ENCODE data around the gene SFT2D3.

Gene SFT2D3

DNA sequence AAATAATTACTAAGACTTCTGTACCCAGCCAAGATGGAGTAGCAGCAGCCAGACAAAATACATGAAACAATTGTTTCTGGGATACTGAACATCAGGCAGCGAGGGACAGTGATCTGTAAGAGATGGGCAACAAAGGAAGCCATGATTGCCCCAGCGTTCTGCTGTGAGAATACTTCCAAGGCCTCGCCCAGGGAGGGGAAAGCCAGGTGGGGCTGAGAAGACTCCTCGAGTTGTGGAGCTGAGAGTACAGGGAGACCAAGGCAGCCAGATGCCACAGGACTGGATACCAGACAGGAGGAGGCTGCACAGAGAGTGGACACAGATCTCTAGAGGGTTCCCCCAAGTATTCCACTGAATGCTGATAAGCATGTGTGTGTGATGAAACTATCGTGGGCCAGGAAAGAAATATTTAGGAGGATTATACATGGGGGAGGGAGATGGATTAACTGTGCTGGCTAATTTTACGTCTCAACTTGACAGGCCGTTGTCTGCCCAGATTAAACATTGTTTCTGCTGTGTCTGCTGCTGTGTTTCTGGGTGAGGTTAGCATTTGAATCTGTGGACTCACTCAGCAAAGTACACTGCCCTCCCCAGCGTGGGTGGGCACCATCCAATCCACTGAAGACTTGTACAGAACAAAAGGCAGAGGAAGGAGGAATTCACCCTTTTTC is 15.8 kb upstream of the SFT2D3 start:
- ATAC-seq: no peak
- Mint-ChIP-seq H3K4me1 (no peaks in the 10 kb centered on the region), H3K27me3 (peaks cover 2% of the 10 kb centered on the region), H3K36me3 (ENCODE audit: low read depth) (no peaks in the 10 kb centered on the region), H3K4me3 (no peak overlapping the region), H3K27ac (no peak overlapping the region), H3K9me3 (peaks cover 14% of the 10 kb centered on the region)
- DNase-seq: no peak

DNA sequence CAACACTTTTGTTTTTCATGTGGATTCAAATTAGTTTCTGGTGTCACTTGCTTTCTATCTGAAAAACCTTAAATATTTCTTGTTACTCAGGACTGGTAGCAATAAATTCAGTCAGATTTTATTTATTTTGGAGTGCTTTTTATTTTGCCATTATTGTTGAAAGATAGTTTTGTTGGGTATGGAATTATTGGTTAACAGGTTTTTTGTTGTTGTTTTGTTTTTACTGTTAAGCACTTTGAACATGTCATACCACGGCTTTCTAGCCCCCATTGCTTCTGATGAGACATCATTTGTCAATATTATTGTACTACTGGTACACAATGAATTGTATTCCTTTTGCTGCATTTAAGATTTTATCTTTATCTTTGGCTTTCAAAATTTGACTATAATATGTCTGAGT is 12.9 kb upstream of the SFT2D3 start:
- DNase-seq (no peak), ATAC-seq (no peak)
- H3K9me3 Mint-ChIP-seq: peaks cover 28% of the 10 kb centered on the region
- H3K27ac Mint-ChIP-seq: no peak overlapping the region
- no peak overlapping the region for H3K4me3 Mint-ChIP-seq
- H3K27me3 Mint-ChIP-seq: no peaks in the 10 kb centered on the region
- H3K36me3 Mint-ChIP-seq (ENCODE audit: low read depth): peaks cover 8% of the 10 kb centered on the region
- H3K4me1 Mint-ChIP-seq: no peaks in the 10 kb centered on the region

DNA sequence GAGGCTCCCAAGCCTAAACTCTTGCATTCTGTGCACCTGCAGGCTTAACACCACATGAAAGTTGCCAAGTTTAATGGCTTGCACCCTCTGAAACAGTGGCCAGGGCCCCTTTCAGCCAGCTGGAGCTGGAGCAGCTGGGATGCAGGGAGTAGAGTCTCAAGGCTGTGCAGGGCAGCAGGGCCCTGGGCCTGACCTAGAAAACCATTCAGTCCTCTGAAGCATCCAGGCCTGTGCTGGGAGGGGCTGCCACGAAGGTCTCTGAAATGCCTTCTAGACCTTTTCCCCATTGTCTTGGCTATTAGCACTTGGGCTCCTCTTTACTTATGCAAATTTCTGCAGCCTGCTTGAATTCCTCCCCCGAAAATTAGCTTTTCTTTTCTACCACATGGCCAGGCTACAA is 10.6 kb upstream of the SFT2D3 start:
- no peaks in the 10 kb centered on the region for H3K27me3 Mint-ChIP-seq
- H3K9me3 Mint-ChIP-seq: peaks cover 28% of the 10 kb centered on the region
- no peak for DNase-seq
- no peaks in the 10 kb centered on the region for H3K4me1 Mint-ChIP-seq
- H3K27ac Mint-ChIP-seq: no peak overlapping the region
- H3K4me3 Mint-ChIP-seq: no peak overlapping the region
- no peak for ATAC-seq
- peaks cover 8% of the 10 kb centered on the region for H3K36me3 Mint-ChIP-seq (ENCODE audit: low read depth)

DNA sequence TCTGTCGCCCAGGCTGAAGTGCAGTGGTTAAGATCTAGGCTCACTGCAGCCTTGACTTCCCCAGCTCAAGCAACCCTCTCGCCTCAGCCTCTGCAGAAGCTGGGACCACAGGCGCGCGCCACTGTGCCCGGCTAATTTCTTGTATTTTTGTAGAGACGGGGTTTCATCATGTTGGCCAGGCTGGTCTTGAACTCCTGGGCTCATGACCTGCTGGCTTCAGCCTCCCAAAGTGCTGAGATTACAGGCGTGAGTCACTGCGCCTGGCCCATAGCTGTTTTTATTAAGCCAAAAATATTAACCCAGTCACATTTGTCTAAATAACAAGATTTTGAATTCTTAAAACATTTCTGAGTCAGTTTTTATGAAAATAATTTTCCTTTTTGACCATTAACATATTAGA is 6.3 kb upstream of the SFT2D3 start:
- peaks cover 8% of the 10 kb centered on the region for H3K36me3 Mint-ChIP-seq (ENCODE audit: low read depth)
- H3K4me1 Mint-ChIP-seq: no peaks in the 10 kb centered on the region
- no peaks in the 10 kb centered on the region for H3K27me3 Mint-ChIP-seq
- no peak for ATAC-seq
- DNase-seq: no peak
- H3K9me3 Mint-ChIP-seq: peaks cover 15% of the 10 kb centered on the region
- no peak overlapping the region for H3K4me3 Mint-ChIP-seq
- H3K27ac Mint-ChIP-seq: no peak overlapping the region

DNA sequence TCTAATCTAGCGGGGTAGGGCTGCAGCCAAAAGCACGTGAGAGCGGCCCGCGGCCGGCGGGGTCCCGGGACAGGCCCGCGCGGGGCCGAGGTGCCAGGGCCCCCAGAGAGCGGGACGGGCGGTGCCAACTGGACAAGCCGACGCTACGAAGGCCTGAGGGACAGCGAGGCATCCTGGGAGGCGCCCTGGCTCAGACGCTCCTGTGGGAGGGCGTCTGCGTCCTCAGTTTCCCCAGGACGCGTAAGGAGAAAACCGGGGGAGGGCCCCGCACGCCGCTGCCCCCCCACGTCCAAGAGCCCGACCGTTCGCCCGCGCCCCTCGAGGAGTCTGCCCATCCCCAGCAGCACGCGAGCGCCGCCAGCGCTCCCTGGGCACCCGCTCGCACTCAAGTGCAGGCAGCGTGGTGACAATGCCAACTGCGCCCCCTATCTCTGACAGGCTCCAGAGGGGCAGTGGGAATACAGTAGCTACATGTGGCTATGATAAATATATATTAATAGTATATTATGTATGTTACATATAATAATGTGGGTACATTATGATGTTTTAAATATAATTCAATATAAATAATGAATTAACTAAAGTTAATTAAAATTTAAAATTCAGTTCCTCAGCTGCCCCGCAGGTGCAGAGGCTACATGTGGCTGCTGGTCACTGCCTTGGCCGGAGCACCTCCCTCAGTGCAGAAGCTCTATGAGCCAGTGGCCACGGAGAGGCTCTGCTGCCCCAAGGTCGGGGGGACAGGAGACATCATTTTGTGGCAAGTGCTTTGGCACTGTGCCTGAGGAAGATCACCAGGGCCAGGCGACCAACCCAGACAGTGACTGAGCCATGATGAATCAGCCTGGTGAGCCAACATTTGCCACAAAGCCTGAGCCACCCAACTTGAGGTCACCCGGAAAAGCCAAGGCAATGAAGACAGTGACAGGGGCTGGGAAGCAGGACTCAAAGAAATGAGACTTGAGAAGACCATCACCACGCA is 5.5 kb upstream of the SFT2D3 start:
- Mint-ChIP-seq H3K4me1 (peaks cover 7% of the 10 kb centered on the region), H3K4me3 (no peak overlapping the region), H3K27ac (no peak overlapping the region), H3K36me3 (ENCODE audit: low read depth) (peaks cover 7% of the 10 kb centered on the region), H3K27me3 (no peaks in the 10 kb centered on the region), H3K9me3 (peaks cover 13% of the 10 kb centered on the region)
- DNase-seq: peak; percentile 54
- ATAC-seq: peak; percentile 55

DNA sequence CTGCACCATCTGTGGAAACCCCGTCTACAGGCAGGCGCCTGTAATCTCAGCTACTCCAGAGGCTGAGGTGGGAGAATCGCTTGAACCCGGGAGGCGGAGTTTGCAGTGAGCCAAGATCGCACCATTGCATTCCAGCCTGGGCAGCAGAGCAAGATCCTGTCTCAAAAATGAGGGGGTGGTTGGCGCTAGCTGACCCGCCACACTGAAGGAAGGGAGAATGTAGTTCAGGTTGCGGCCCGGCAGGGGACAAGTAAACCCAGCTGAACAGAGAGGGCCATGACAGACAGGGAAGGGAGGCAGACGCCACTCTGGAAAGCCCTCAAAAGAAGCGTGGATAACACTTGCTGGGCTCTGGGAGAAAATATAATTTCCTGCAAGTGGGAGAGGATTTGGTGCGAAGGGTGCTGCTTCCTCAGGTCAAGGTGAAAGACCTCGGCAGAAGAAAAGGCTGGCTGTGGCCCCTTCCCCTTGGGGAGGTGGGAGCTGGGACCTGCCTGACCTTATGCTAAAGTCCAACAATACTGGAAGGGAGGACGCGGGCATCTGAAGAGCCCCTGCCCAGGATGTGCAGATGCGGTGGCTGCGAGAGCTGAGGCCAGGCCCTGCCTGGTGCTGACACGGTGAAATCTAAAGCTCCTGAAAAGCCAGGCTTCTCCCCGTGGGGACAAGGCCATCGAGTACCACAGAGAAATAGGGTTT is 3.7 kb upstream of the SFT2D3 start:
- H3K27ac Mint-ChIP-seq: no peak overlapping the region
- H3K9me3 Mint-ChIP-seq: no peaks in the 10 kb centered on the region
- no peaks in the 10 kb centered on the region for H3K27me3 Mint-ChIP-seq
- ATAC-seq (no peak), DNase-seq (no peak)
- no peak overlapping the region for H3K4me3 Mint-ChIP-seq
- peaks cover 5% of the 10 kb centered on the region for H3K36me3 Mint-ChIP-seq (ENCODE audit: low read depth)
- H3K4me1 Mint-ChIP-seq: peaks cover 14% of the 10 kb centered on the region

DNA sequence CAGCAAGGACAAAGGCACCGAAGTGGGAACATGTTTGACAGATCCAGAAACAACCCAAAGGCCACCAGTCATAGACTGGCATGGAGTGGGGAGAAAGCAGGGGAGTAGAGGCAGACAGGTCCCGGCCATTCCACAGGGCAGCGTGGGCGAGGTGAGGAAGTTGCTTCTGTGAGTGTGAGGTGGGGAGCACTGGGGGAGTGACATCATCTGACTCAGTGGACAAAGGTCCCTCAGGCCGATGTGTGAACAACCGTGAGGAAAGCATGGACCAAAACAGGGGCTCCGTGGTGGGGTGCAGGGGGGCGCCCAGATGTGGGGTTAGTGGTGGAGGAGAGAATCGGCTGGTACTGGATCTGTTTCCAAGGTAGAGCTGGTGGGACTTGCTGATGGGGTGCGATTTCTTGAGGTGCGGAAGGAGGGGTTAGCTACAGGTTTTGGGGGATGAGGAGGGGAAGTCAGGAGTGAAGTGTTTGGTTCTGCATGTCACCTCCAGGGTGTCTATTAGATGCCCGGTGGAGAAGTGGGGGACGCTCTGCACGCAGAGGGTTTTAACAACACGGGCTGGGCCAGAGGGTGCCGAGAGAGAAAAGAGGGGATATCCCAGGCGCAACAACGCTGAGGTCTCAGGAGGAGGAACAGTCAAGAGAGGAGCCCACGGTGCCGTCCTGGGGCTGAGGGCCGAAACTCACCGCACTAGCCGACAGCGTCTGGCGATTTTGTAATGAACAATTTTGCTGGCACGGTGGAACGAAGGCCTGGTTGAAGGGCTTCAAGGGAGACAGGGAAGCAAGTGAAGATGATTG is 2.5 kb upstream of the SFT2D3 start:
- peaks cover 24% of the 10 kb centered on the region for H3K4me1 Mint-ChIP-seq
- no peaks in the 10 kb centered on the region for H3K27me3 Mint-ChIP-seq
- H3K9me3 Mint-ChIP-seq: no peaks in the 10 kb centered on the region
- H3K36me3 Mint-ChIP-seq (ENCODE audit: low read depth): peaks cover 14% of the 10 kb centered on the region
- H3K27ac Mint-ChIP-seq: no peak overlapping the region
- no peak overlapping the region for H3K4me3 Mint-ChIP-seq
- ATAC-seq: no peak
- no peak for DNase-seq

DNA sequence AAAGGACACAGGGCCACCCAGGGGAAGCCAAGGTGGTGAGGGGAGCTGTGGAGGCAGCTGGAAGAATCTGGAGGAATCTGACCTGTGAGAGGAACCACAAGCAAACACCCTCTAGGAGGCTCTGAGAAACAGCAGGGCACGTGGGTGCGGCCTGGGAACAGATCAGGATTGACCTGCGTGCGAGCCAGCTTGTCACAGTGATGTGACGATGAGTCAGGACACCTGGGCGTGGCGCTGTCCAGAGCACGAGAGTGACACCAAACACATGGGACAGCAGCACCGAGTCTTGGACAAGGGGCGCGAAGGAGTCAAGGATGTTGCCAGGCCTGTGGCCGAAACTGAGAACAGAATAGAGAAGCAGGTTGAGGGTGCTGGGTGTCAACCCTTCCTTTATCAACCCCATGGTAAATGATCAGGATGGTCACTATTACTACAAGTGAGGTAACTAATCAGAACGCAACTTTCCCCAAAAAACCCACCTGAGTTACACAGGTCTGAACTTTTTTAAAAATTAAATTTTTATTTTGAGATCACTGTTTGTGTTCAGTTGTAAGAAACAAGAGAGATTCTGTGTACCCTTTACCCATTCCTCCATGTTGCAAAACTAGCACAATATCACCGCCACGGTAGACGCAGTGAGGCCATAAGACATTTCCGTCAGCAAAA is 637 bp upstream of the SFT2D3 start:
- peaks cover 32% of the 10 kb centered on the region for H3K36me3 Mint-ChIP-seq (ENCODE audit: low read depth)
- DNase-seq: peak; percentile 48
- ATAC-seq: peak; percentile 7
- no peaks in the 10 kb centered on the region for H3K9me3 Mint-ChIP-seq
- H3K4me3 Mint-ChIP-seq: peak overlapping the region; percentile 92
- peak overlapping the region; percentile 96 for H3K27ac Mint-ChIP-seq
- H3K27me3 Mint-ChIP-seq: no peaks in the 10 kb centered on the region
- H3K4me1 Mint-ChIP-seq: peaks cover 40% of the 10 kb centered on the region

DNA sequence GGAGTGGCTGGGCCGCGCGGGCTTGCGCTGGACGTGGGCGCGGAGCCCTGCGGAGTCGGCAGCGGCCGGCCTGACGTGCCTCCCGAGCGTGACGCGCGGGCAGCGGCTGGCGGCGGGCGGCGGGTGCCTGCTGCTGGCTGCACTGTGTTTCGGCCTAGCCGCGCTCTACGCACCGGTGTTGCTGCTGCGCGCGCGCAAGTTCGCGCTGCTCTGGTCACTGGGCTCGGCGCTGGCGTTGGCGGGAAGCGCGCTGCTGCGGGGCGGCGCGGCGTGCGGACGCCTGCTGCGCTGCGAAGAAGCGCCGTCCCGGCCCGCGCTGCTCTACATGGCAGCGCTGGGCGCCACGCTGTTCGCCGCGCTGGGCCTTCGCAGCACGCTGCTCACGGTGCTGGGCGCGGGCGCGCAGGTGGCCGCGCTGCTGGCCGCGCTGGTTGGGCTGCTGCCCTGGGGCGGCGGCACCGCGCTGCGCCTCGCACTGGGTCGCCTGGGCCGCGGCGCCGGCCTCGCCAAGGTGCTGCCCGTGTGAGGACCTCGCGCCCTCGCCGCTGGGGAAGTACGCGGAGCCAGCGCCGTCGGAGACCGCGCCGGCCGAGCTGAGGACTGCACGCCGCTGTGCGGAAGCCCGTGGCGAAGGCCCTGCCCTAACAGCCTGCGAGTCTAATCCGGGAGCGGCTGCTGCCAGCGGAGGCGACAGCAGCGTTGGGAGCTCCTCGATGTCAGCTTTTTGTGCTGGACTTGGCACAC is 526 bp downstream of the SFT2D3 start:
- peak; percentile 79 for ATAC-seq
- Mint-ChIP-seq H3K27ac (peak overlapping the region; percentile 96), H3K27me3 (no peaks in the 10 kb centered on the region), H3K36me3 (ENCODE audit: low read depth) (peaks cover 39% of the 10 kb centered on the region), H3K4me3 (peak overlapping the region; percentile 92), H3K9me3 (no peaks in the 10 kb centered on the region), H3K4me1 (peaks cover 40% of the 10 kb centered on the region)
- DNase-seq: peak; percentile 76

DNA sequence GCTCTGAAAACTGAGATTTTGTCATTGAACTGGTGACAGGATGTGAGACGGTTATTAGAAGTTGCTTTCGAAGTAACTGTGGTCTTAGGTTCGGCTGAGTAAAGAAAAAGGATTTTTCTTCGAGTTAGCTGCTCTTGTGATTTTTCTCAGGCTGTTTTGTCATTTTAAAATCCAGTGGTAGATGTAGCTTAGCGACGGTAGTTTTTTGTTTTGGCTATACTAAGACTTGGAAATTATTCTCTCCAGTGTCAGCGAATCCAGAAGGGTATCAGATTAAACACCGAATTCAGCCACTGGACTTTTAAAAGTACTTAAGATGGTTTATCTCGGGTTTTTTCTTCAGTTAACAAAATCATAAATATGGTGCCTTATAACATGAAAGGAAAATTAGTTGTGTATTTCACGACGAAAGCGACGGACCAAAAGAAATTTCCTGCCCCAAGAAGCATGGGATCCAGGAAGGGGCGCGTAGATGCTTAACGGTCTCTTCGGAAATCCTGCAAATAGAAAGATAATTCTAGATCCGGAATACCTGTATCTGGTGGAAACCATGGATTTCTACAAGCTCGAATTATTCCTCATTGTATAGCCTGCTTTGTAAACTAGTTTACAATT is 1.2 kb downstream of the SFT2D3 start:
- no peaks in the 10 kb centered on the region for H3K9me3 Mint-ChIP-seq
- ATAC-seq (no peak), DNase-seq (no peak)
- H3K36me3 Mint-ChIP-seq (ENCODE audit: low read depth): peaks cover 40% of the 10 kb centered on the region
- peaks cover 40% of the 10 kb centered on the region for H3K4me1 Mint-ChIP-seq
- peak overlapping the region; percentile 89 for H3K27ac Mint-ChIP-seq
- H3K4me3 Mint-ChIP-seq: peak overlapping the region; percentile 82
- H3K27me3 Mint-ChIP-seq: no peaks in the 10 kb centered on the region

DNA sequence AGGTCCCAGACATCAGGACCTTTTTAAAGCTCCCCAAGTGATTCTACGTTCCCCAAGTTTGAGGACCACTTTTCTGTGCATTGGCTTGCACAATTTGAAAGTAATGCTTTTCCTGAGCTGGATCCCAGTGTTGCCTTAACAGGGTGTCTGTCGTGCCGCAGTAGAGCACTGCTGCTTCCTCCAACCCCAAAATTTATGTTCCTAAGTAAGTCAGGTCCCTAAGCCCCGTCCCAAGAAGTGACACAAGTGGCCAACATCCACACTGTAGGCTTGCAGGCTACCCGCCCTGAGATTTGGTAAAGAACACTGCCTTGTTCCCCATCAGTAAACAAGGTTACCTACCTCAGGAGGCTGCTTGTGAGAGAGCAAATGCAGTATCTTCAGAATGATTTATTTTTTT is 2.0 kb downstream of the SFT2D3 start:
- no peaks in the 10 kb centered on the region for H3K9me3 Mint-ChIP-seq
- ATAC-seq (no peak), DNase-seq (no peak)
- peaks cover 40% of the 10 kb centered on the region for H3K4me1 Mint-ChIP-seq
- no peaks in the 10 kb centered on the region for H3K27me3 Mint-ChIP-seq
- peaks cover 43% of the 10 kb centered on the region for H3K36me3 Mint-ChIP-seq (ENCODE audit: low read depth)
- peak overlapping the region; percentile 39 for H3K4me3 Mint-ChIP-seq
- no peak overlapping the region for H3K27ac Mint-ChIP-seq

DNA sequence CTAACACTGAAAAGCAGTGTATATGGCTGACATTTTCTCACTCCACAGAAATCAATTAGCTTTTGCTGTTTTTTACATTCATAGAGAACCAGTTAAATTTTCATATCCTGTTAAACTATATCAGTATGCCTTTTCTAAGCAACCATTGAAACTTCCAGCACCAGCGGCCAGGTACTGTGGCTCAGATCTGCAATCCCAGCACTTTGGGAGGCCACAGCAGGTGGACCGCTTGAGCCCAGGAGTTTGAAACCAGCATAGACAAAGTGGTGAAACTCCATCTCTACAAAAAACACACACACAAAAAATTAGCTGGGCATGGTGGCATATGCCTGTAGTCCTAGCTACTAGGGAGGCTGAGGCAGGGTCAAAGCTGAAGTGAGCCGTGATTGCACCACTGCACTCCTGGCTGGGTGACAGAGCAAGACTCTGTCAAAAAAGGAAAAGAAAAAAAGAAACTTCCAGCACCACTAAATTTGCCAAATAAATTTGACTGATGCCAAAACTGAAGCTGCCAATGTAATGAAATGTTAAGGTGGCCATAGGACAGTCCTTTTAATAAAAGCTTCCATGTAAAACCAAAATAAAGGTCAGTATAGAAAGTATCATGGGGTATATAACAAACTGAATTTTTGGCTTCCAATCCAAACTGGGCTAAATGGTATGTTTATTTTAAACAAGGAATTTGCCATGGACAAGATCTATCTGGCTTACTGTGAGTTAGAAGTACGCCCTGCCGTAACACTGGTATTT is 3.5 kb downstream of the SFT2D3 start:
- H3K9me3 Mint-ChIP-seq: no peaks in the 10 kb centered on the region
- no peak overlapping the region for H3K27ac Mint-ChIP-seq
- H3K27me3 Mint-ChIP-seq: no peaks in the 10 kb centered on the region
- DNase-seq: no peak
- ATAC-seq: no peak
- peaks cover 52% of the 10 kb centered on the region for H3K36me3 Mint-ChIP-seq (ENCODE audit: low read depth)
- H3K4me1 Mint-ChIP-seq: peaks cover 40% of the 10 kb centered on the region
- H3K4me3 Mint-ChIP-seq: no peak overlapping the region
